HepG2 (cell line): ENCODE data around the gene CORO7. TPM values are rescaled to one million over a fixed set of nuclear protein-coding genes. Genes with fewer than 3 reads are reported as not detected.

Source experiments
- ATRX ChIP-seq: sonication (generic); formaldehyde crosslinking; IDR thresholded peaks from 2 replicates; pipeline ENCODE4 v1.4.0; 2020; ENCODE audit warnings: missing genetic modification reagents, borderline replicate concordance
- CCDC6 ChIP-seq: sonication (generic); formaldehyde crosslinking; IDR thresholded peaks from 2 replicates; pipeline ENCODE4 v1.8.1; 2022; ENCODE audit warnings: mild to moderate bottlenecking, missing genetic modification reagents, moderate library complexity
- DPF2 ChIP-seq: sonication (generic); formaldehyde crosslinking; IDR thresholded peaks from 2 replicates; pipeline ENCODE4 v1.4.0; 2020; ENCODE audit warnings: mild to moderate bottlenecking, low read depth, missing genetic modification reagents, borderline replicate concordance
- EHMT2 ChIP-seq: fragments of 200-600 bp; sonication (generic); IDR thresholded peaks from 2 replicates; pipeline ENCODE4 v1.7.0; 2017; ENCODE audit warnings: antibody characterized with exemption, low read depth, low read length, borderline replicate concordance
- FOXO1 ChIP-seq: sonication (generic); formaldehyde crosslinking; IDR thresholded peaks from 2 replicates; pipeline ENCODE4 v1.4.0; 2020; ENCODE audit warnings: missing genetic modification reagents
- HIVEP1 ChIP-seq: sonication (generic); formaldehyde crosslinking; IDR thresholded peaks from 2 replicates; pipeline ENCODE4 v1.4.0; 2020; ENCODE audit warnings: mild to moderate bottlenecking, missing genetic modification reagents
- KMT2B ChIP-seq: IDR thresholded peaks from 2 replicates; pipeline ENCODE4 v1.6.1; 2016; ENCODE audit warnings: missing genetic modification reagents, missing compliant biosample characterization
- MAX ChIP-seq: IDR thresholded peaks from 2 replicates; pipeline ENCODE4 v1.6.1; 2012; ENCODE audit warnings: inconsistent platforms
- POLR2A ChIP-seq, 2 experiments: IDR thresholded peaks; 2 replicates each; pipeline ENCODE4 v1.6.1; 2011; ENCODE audit warnings: low read depth in 2 of 2, low read length in 2 of 2, mild to moderate bottlenecking in 1 of 2, moderate library complexity in 1 of 2; ENCODE audit not compliant: insufficient read depth in 1 of 2
- PRMT3 ChIP-seq: sonication (generic); formaldehyde crosslinking; IDR thresholded peaks from 2 replicates; pipeline ENCODE4 v1.8.1; 2022; ENCODE audit warnings: low read depth, mild to moderate bottlenecking, moderate library complexity, missing genetic modification reagents, borderline replicate concordance
- RAD51 ChIP-seq: fragments of 450-650 bp; IDR thresholded peaks from 2 replicates; pipeline ENCODE4 v1.6.1; 2016; ENCODE audit warnings: borderline replicate concordance
- RERE ChIP-seq: IDR thresholded peaks from 2 replicates; pipeline ENCODE4 v1.6.1; 2016; ENCODE audit warnings: low read depth, missing genetic modification reagents, missing compliant biosample characterization
- SSRP1 ChIP-seq: IDR thresholded peaks from 2 replicates; pipeline ENCODE4 v1.6.1; 2016; ENCODE audit warnings: control low read depth
- TBP ChIP-seq: sonication (generic); formaldehyde crosslinking; IDR thresholded peaks from 2 replicates; pipeline ENCODE4 v1.5.0; 2020; ENCODE audit warnings: missing genetic modification reagents
- TOE1 ChIP-seq: sonication (generic); formaldehyde crosslinking; IDR thresholded peaks from 2 replicates; pipeline ENCODE4 v1.4.0; 2020; ENCODE audit warnings: mild to moderate bottlenecking, missing genetic modification reagents
- TRAFD1 ChIP-seq: sonication (generic); formaldehyde crosslinking; IDR thresholded peaks from 2 replicates; pipeline ENCODE4 v1.5.1; 2020; ENCODE audit warnings: missing genetic modification reagents, mild to moderate bottlenecking, borderline replicate concordance
- ZNF101 ChIP-seq: sonication (generic); formaldehyde crosslinking; IDR thresholded peaks from 2 replicates; pipeline ENCODE4 v1.4.0; 2020; ENCODE audit warnings: mild to moderate bottlenecking, low read depth, missing genetic modification reagents, borderline replicate concordance
- ZNF18 ChIP-seq: sonication (generic); formaldehyde crosslinking; IDR thresholded peaks from 2 replicates; pipeline ENCODE4 v1.8.0; 2022; ENCODE audit warnings: mild to moderate bottlenecking, missing genetic modification reagents; ENCODE audit not compliant: insufficient replicate concordance
- ZNF530 ChIP-seq: sonication (generic); formaldehyde crosslinking; IDR thresholded peaks from 2 replicates; pipeline ENCODE4 v1.5.0; 2020; ENCODE audit warnings: low read depth, mild to moderate bottlenecking, missing genetic modification reagents
- ZNF543 ChIP-seq: sonication (generic); formaldehyde crosslinking; IDR thresholded peaks from 2 replicates; pipeline ENCODE4 v1.4.0; 2020; ENCODE audit warnings: mild to moderate bottlenecking, missing genetic modification reagents
- ZNF713 ChIP-seq: sonication (generic); formaldehyde crosslinking; IDR thresholded peaks from 2 replicates; pipeline ENCODE4 v1.4.0; 2020; ENCODE audit warnings: mild to moderate bottlenecking, missing genetic modification reagents
- ZNF75D ChIP-seq: sonication (generic); formaldehyde crosslinking; IDR thresholded peaks from 2 replicates; pipeline ENCODE4 v1.8.1; 2023; ENCODE audit warnings: missing genetic modification reagents, mild to moderate bottlenecking, borderline replicate concordance
- polyA plus RNA-seq, 8 experiments: library from polyadenylated mRNA; depleted of rRNA in 3 of 8; stranded (reverse) in 7 of 8; unstranded in 1 of 8; fragments of >200 nt; fragmentation: Illumina TruSeq in 4 of 8; extraction: Trizol in 4 of 8; gene quantifications; 2 replicates each; pipeline versions ENCODE4 v1.2.1 to v1.2.3, GENCODE V29; 2011 to 2016; ENCODE audit warnings: low read depth in 4 of 8, missing spikeins in 1 of 8, mixed read lengths in 1 of 8; ENCODE audit not compliant: insufficient read depth in 1 of 8
- total RNA-seq, 5 experiments: library from RNA; depleted of rRNA; stranded (reverse); fragments of >200 nt; fragmentation: Illumina TruSeq; extraction: Trizol; gene quantifications; 2 replicates each; pipeline ENCODE4 v1.2.3, GENCODE V29; 2016; ENCODE audit warnings: low read depth in 1 of 5

Gene CORO7
- total and polyA plus RNA-seq, 2 of the 13 experiments (the other 11 are each of a cell fraction or from before 2014, with no cell fraction given), result 9.9 to 14.3 TPM

- TF ChIP-seq ZNF18 (CRISPR knock-in tag), result peak; percentile 45
- no peak; the same call in 1 of the 2 replicates for TF ChIP-seq TBP (CRISPR knock-in tag)
- TF ChIP-seq POLR2A (IDR thresholded peaks at IDR 0.05; ENCODE audit: insufficient read depth in 1 of 2, low read depth in 2 of 2, low read length in 2 of 2), result peak; percentile 80 to 90
- TF ChIP-seq FOXO1 (CRISPR knock-in tag), result no peak
- TF ChIP-seq MAX, result peak; percentile 74
- TF ChIP-seq ZNF101 (CRISPR knock-in tag), result no peak
- no peak for TF ChIP-seq RERE (CRISPR knock-in tag)
- no peak for TF ChIP-seq DPF2
- TF ChIP-seq KMT2B, result peak; percentile 83
- no peak for TF ChIP-seq SSRP1 (CRISPR knock-in tag)
- TF ChIP-seq CCDC6, result peak; percentile 81; the same call in 1 of the 2 replicates
- TF ChIP-seq PRMT3 (CRISPR knock-in tag), result no peak
- TF ChIP-seq ZNF75D (CRISPR knock-in tag), result no peak
- no peak for TF ChIP-seq EHMT2
- no peak for TF ChIP-seq RAD51
- TF ChIP-seq ATRX (CRISPR knock-in tag), result no peak
- peak; percentile 49 for TF ChIP-seq HIVEP1 (CRISPR knock-in tag)
- TF ChIP-seq TOE1 (CRISPR knock-in tag), result no peak
- TF ChIP-seq ZNF543 (CRISPR knock-in tag), result no peak; the same call in 1 of the 2 replicates
- TF ChIP-seq ZNF530 (CRISPR knock-in tag), result no peak
- no peak for TF ChIP-seq TRAFD1
- TF ChIP-seq ZNF713 (CRISPR knock-in tag), result no peak
Measured at GRCh38 chr16:4425378-4426020, 9.1 kb upstream of the CORO7 start, which contains the start of gene DNAJA3 (continued).
